Heart right ventricle (tissue), 16 donors: Measurements from ENCODE around the gene PTPN2. TPM values are rescaled to one million over a fixed set of nuclear protein-coding genes. Genes with fewer than 3 reads are reported as not detected.

ENCODE experiments used
- ATAC-seq, 8 donors: fragments of 200-7000 bp; cut with Tn5 transposase; one replicate each; pipeline ENCODE4 v1.9.1; 2020; ENCODE audit warnings: mild to moderate bottlenecking in 8 of 8, moderate library complexity in 8 of 8, moderate number of reproducible peaks in 1 of 8
- DNase-seq, 2 donors: peaks; one replicate each; pipeline ENCODE4 v3.0.0-alpha.2; 2020
- H3K27ac ChIP-seq, 10 donors: fragments of 200-600 bp; sonication (generic) in 2 of 10; one replicate each; pipeline versions ENCODE4 v1.5.0 to v1.8.0; 2020 to 2022; ENCODE audit warnings: mild to moderate bottlenecking in 3 of 10
- H3K27me3 ChIP-seq, 7 donors: fragments of 200-600 bp; one replicate each; pipeline ENCODE4 v1.8.0; 2021 to 2022; ENCODE audit warnings: mild to moderate bottlenecking in 2 of 7
- H3K36me3 ChIP-seq, 9 donors: fragments of 200-600 bp; sonication (generic) in 1 of 9; one replicate each; pipeline versions ENCODE4 v1.5.0 to v1.8.0; 2020 to 2022; ENCODE audit warnings: mild to moderate bottlenecking in 2 of 9
- H3K4me1 ChIP-seq, 9 donors: fragments of 200-600 bp; sonication (generic) in 1 of 9; one replicate each; pipeline versions ENCODE4 v1.5.0 to v1.8.0; 2020 to 2022; ENCODE audit warnings: mild to moderate bottlenecking in 4 of 9
- H3K4me3 ChIP-seq, 10 donors: fragments of 200-600 bp; sonication (generic) in 2 of 10; one replicate each; pipeline versions ENCODE4 v1.5.0 to v1.8.0; 2020 to 2022; ENCODE audit warnings: mild to moderate bottlenecking in 7 of 10, moderate library complexity in 2 of 10
- H3K9me3 ChIP-seq, 11 donors: fragments of 200-600 bp in 10 of 11; sonication (generic) in 2 of 11; one replicate each; pipeline versions ENCODE4 v1.5.0 to v1.8.0; 2013 to 2022; ENCODE audit warnings: mild to moderate bottlenecking in 2 of 11, control low read depth in 1 of 11, moderate library complexity in 1 of 11
- CTCF ChIP-seq, 9 donors: fragments of 200-600 bp; sonication (generic) in 2 of 9; IDR thresholded peaks; one replicate each; pipeline versions ENCODE4 v1.5.0 to v1.8.0; 2021 to 2022; ENCODE audit warnings: antibody characterized with exemption in 9 of 9, mild to moderate bottlenecking in 5 of 9, moderate library complexity in 1 of 9
- WGBS, 2 donors: extraction: QIAGEN DNeasy Blood & Tissue Kit; methylation state at CpG; one replicate each; pipeline ENCODE4 v1.1.7; 2013; ENCODE audit warnings: inconsistent platforms in 1 of 2; 5-methylcytosine and 5-hydroxymethylcytosine counted together
- intact Hi-C, 10 donors: fragments of 100-400 bp; cut with DNase I; formaldehyde crosslinking; loops; one replicate each; pipeline versions ENCODE4 v1.11.1 to v1.14.2; 2022
- polyA plus RNA-seq, 2 donors: library from polyadenylated mRNA; stranded (reverse); fragments of 200-250 nt; gene quantifications; one replicate each; pipeline ENCODE4 v1.2.3, GENCODE V29; 2013
- total RNA-seq, 10 donors: library from RNA; stranded (reverse); fragmentation: NEBNext Ultra II Directional in 3 of 10; extraction: Animal tissue kit (Norgen Biotek cat#: 25700) in 3 of 10; gene quantifications; one replicate each; pipeline versions ENCODE4 v1.2.1 to v1.2.4, GENCODE V29; 2021 to 2023
- donor health status: Arrhythmogenic right ventricular cardiomyopathy.
- donor health status: ischemic (EF 13 %, LVEDD 7.1; RV severe dilation, severe dysfunction).
- donor health status: healthy with polysubstance abuse.
- donor health status: DM: no; HTN: yes; CAD: no.
- donor health status: DM: no; HTN: no; CAD: no.
- donor health status: ischemic (EF 25% LVEDD 6.9; RV normal size, moderate dysfunction).
- donor health status: ischemic (EF 25% LVEDD 5.7; RV mildly dilated, moderate dysfunction).
- donor health status: healthy.
- donor health status: DM: yes; HTN: yes; CAD: no.
- donor health status: Ischemic cardiomyopathy.
- donor health status: ischemic (EF 35%, LVEDD 5.7; RV mildly dilated, moderate dysfunction).
- donor health status: nonischemic (EF 11% LVEDD 7.7; RV severe dilation, severe dysfunction).
- donor health status: DM: yes; HTN: yes; CAD: no.
- donor health status: PGD.
- donor health status: ischemic (EF 29% LVEDD 5.4; RV normal size, mild dysfunction).
- donor health status: nonischemic (EF 23%, LVEDD 6.1; RV moderate dilation, normal function).

PTPN2 gene
- total and polyA plus RNA-seq, 12 donors, result 10.5 to 19.5 (median 13.5) TPM

- intact Hi-C loops, result no loop called here
- Histone ChIP-seq H3K27me3 (no peaks in the 10 kb centered on the region), H3K4me3 (no peak overlapping the region), H3K4me1 (peaks cover 0 to 20% (median 0%) of the 10 kb centered on the region in 9 donors), H3K36me3 (no peaks in the 10 kb centered on the region), H3K9me3 (no peaks in the 10 kb centered on the region), H3K27ac (no peak overlapping the region)
- TF ChIP-seq CTCF (IDR thresholded peaks at IDR 0.05), result no peak
- ATAC-seq (no peak), DNase-seq (no peak)
- WGBS, 2 donors, result 97 to 98% methylated on average over 12 of the region's 12 CpGs
These were observed 15.5 kb downstream of the PTPN2 start for GRCh38 chr18:12868576-12868975.

DNA sequence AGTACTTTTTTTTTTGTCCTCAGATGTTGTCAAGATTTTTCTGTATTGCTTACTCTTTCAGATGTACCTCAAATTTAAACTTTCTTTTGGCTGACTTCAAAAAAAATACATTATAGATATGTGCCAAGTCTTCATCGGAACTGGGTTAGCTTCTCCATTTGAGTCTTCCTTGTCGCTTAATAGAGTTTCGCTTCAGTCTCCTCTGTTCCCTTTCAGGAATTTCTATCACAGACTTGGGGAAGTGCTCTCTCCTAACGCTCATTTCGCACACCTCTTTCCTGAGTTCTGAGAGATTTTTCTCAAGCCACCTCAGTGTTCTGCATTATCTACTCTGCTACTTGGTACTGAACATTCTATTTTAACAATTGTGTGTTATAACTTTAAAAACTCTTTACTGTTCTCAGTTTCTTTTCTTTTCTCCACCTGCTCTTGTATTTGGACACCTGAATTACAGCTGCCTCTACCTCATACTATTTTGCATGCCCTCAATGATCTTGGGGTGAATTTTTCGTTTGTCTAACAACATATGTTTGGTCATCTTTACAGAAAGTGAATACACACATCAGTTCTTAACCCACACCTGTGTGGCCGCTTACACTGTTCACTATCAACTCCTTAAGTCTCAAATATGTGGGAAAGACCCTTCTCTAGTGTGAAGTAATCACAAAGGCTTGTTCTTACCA is 16.5 kb downstream of the PTPN2 start:
- Histone ChIP-seq H3K4me3 (no peak overlapping the region), H3K4me1 (peaks cover 0 to 26% (median under 1%) of the 10 kb centered on the region in 9 donors), H3K27ac (peak overlapping the region in 1 of 10 donors; percentile 57), H3K9me3 (no peaks in the 10 kb centered on the region), H3K36me3 (no peaks in the 10 kb centered on the region), H3K27me3 (no peaks in the 10 kb centered on the region)
- ATAC-seq, result no peak
- intact Hi-C loops, result no loop called here
- DNase-seq, result no peak
- no peak for TF ChIP-seq CTCF (IDR thresholded peaks at IDR 0.05)
- WGBS, 2 donors, result 87 to 90% methylated on average over 7 of the region's 7 CpGs

DNA sequence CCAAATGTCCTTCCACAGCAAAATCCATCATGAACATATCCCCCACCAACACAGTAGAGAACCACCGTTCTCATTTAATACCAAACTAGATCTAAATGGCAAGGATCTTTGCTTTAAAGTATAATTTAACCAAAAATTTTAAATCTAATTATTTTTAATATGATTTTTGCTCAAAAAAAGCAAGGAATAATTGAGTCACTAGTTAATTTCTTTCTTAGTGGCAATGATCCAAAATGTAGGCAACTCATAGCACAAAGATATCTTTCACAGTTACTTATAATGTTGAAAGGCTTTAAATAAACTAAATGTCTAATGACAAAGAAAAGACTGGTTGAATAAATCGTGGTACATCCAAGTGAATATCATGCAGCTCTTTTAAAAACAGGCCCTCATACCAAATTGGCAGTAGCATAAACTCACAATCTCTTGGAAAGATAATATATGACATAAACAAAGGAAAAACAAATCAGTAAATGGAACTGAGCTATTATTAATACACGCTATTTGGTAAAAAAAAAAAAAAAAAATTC is 20.3 kb downstream of the PTPN2 start:
- Histone ChIP-seq H3K27me3 (no peaks in the 10 kb centered on the region), H3K9me3 (no peaks in the 10 kb centered on the region), H3K36me3 (no peaks in the 10 kb centered on the region), H3K27ac (no peak overlapping the region), H3K4me3 (no peak overlapping the region), H3K4me1 (peaks cover 0 to 43% (median 9%) of the 10 kb centered on the region in 9 donors)
- no peak for TF ChIP-seq CTCF (IDR thresholded peaks at IDR 0.05)
- DNase-seq, result no peak
- ATAC-seq, result no peak
- intact Hi-C loops, result no loop called here
- 58 to 62% methylated on average over 3 of the region's 3 CpGs for WGBS, 2 donors

DNA sequence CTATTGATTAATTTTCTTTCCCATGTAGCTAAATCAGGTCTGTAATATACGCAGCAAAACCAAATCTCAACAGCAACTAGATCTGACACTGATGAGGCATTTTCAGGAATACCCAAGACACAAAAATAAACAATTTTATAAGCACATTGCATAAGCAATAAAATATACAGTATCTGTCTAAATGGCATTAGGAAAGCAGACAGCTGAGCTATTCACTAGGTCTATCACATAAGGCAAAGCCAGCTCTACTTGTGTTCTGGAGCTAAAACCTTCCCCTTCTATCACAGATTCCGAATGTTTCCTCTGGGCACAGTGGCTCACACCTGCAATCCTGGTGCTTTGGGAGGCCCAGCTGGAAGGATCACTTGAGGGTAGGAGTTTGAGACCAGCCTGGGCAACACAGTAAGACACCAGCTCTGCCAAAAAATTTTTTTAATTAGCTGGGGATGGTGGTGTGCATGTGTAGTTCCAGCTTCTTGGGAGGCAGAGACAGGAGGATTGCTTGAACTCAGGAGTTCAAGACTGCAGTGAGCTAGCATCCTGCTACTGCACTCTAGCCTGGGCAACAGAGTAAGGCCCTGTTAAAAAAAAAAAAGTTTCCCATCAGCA is 21.1 kb downstream of the PTPN2 start:
- WGBS, 2 donors, result 93 to 98% methylated on average over 2 of the region's 2 CpGs
- no peaks in the 10 kb centered on the region for H3K27me3 ChIP-seq
- intact Hi-C loops, result no loop called here
- peaks cover 0 to 43% (median 9%) of the 10 kb centered on the region in 9 donors for H3K4me1 ChIP-seq
- H3K9me3 ChIP-seq, result no peaks in the 10 kb centered on the region
- TF ChIP-seq CTCF (IDR thresholded peaks at IDR 0.05), result no peak
- no peak for ATAC-seq
- H3K27ac ChIP-seq, result no peak overlapping the region
- H3K4me3 ChIP-seq, result no peak overlapping the region
- peaks cover 0 to 4% (median 0%) of the 10 kb centered on the region in 9 donors for H3K36me3 ChIP-seq
- no peak for DNase-seq
